Measurements from ENCODE around the gene TNK2. TPM values are rescaled to one million over a fixed set of nuclear protein-coding genes. Genes with fewer than 3 reads are reported as not detected.

The TNK2 gene
- total RNA-seq, 6 experiments from 2014 or later = 12.6 to 52.5 (median 25.3) TPM

DNA sequence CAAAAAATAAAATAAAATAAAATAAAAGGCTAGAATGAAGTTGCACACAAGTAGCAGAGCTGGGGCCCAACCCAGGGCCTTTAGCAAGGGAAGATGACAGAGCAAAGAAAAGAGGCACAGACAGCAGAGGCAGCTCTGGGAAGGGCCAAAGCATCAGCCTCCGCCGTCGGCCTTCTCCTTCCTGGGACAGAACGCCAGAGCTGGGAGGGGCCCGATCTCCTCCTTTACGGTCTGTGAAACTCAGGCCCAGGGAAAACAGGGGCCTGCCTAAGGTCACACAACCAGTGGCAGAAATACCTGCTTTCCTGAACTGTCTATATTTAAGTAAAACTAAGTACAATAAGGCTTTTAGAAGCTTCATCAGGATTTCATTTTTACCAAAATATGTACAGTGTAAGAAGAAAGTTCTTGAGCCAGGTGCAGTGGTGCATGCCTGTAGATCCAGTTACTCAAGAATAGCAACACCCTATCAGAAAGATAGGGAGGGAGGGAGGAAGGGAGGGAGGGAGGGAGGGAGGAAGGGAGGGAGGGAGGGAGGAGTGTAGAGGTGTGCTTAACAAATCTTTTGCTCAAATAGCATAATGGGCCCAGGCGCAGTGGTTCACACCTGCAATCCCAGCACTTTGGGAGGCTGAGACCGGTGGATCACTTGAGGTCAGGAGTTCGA is 53.6 kb downstream of the TNK2 start:
- Histone ChIP-seq H3K36me3 (no peaks in the 10 kb centered on the region), H3K4me1 (peaks cover 0 to 32% (median 12%) of the 10 kb centered on the region in 4 donors), H3K27me3 (no peaks in the 10 kb centered on the region), H3K27ac (no peak overlapping the region), H3K9me3 (no peaks in the 10 kb centered on the region), H3K4me3 (no peak overlapping the region)
- intact Hi-C loops (cut with DNase I) = loop anchor here in 1 of 2 donors (5.0 kb wide), 1 partner anchor 38 kb away; no protein-coding TSS in a partner anchor
- DNase-seq = no peak
- no peak for ATAC-seq
- 86% methylated on average over 8 of the region's 9 CpGs for WGBS (ENCODE audit: insufficient coverage, low coverage, low lambda C conversion rate, missing lambda C conversion rate)
- no peak for TF ChIP-seq POLR2A (IDR thresholded peaks at IDR 0.05)
- TF ChIP-seq, protein P1, sequence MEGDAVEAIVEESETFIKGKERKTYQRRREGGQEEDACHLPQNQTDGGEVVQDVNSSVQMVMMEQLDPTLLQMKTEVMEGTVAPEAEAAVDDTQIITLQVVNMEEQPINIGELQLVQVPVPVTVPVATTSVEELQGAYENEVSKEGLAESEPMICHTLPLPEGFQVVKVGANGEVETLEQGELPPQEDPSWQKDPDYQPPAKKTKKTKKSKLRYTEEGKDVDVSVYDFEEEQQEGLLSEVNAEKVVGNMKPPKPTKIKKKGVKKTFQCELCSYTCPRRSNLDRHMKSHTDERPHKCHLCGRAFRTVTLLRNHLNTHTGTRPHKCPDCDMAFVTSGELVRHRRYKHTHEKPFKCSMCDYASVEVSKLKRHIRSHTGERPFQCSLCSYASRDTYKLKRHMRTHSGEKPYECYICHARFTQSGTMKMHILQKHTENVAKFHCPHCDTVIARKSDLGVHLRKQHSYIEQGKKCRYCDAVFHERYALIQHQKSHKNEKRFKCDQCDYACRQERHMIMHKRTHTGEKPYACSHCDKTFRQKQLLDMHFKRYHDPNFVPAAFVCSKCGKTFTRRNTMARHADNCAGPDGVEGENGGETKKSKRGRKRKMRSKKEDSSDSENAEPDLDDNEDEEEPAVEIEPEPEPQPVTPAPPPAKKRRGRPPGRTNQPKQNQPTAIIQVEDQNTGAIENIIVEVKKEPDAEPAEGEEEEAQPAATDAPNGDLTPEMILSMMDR (IDR thresholded peaks at IDR 0.05) = no peak

DNA sequence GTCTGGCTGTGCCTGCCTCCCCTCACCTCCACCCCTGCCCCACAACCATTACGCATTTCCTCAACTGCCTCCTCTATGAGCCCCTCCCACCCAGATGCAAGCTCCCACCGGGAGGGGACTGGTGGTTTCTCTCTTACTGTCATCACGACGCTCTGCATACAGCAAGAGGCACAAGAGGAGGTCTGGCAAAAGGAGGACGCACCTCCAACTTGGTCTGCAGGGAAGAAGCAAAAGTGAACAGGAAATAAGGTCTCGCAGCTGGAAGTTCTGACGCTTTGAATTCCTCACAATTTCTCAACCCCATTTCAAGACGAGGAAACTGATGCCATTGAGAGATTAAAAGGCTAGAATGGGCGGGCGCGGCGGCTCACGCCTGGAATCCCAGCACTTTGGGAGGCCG is 54.4 kb downstream of the TNK2 start:
- intact Hi-C loops (cut with DNase I) = no loop called here
- no peaks in the 10 kb centered on the region for H3K36me3 ChIP-seq
- no peak for DNase-seq

DNA sequence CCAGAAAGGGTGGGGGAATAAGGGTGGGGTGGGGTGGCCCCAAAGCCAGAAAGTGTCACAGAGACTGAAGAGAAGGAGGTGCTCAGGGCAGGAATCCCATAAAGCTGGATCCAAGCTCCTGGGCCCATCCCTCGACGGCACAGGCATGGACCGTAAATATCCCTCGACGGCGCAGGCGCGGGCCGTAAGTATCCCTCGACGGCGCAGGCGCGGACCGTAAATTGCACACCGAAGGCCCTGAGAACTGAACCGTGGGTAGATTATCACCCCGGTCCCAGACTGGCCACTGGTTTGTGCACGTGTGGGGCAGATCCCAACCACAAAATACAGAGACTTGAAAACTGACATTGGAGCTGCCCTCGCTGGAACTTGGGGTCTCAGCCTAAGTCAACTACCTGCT is 55.3 kb downstream of the TNK2 start:
- TF ChIP-seq, protein P1 (IDR thresholded peaks at IDR 0.05) = no peak
- TF ChIP-seq POLR2A (IDR thresholded peaks at IDR 0.05) = no peak
- Histone ChIP-seq H3K9me3 (no peaks in the 10 kb centered on the region), H3K27me3 (no peaks in the 10 kb centered on the region), H3K36me3 (no peaks in the 10 kb centered on the region), H3K4me3 (no peak overlapping the region), H3K4me1 (peaks cover 0 to 23% (median 9%) of the 10 kb centered on the region in 4 donors), H3K27ac (peak overlapping the region; percentile 51 to 71 (median 66))
- intact Hi-C loops (cut with DNase I) = no loop called here
- no peak for ATAC-seq
- WGBS (ENCODE audit: insufficient coverage, low coverage, low lambda C conversion rate, missing lambda C conversion rate) = 93% methylated on average over 2 of the region's 20 CpGs
- no peak for DNase-seq

More for the DNA sequence above, 54.4 kb downstream of the TNK2 start:
- H3K9me3 ChIP-seq = no peaks in the 10 kb centered on the region
- no peak for TF ChIP-seq POLR2A (IDR thresholded peaks at IDR 0.05)
- H3K27me3 ChIP-seq = no peaks in the 10 kb centered on the region
- no peak for ATAC-seq
- no peak overlapping the region for H3K27ac ChIP-seq
- peaks cover 0 to 25% (median 11%) of the 10 kb centered on the region in 4 donors for H3K4me1 ChIP-seq
- H3K4me3 ChIP-seq = no peak overlapping the region
- 84% methylated on average over 12 of the region's 14 CpGs for WGBS (ENCODE audit: insufficient coverage, low coverage, low lambda C conversion rate, missing lambda C conversion rate)

DNA sequence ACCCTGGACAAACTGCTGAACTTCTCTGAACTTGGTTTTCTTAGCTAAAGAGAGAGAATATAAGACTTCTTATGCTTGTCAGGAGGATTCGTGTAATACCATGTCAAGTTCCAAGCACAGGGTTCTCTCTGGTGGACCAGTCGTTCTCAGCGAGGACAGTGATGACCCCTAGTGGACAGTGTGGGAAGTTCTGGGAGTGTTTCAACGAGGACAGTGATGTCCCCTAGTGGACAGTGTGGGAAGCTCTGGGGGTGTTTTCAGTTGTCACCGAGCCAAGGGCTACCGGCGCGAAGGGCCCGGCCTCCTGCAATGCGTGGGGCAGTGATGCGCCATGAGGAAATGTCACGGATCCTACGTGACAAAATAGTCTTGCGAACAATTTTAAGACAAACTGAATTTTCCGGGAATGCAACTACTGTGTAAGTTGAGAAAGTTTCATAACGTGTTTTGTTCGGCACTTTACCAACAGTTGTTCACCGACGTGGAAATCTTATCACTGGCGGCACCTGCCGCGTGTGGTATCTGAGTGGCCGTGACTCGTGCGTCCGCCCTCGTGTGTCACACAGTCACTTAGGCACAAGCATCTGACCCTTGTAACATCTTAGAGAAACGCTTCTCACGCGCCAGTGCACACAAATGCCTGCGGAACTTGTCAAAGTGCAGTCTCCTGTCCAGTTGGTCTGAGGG is 57.4 kb downstream of the TNK2 start:
- 13% methylated on average over 23 of the region's 31 CpGs for WGBS (ENCODE audit: insufficient coverage, low coverage, low lambda C conversion rate, missing lambda C conversion rate)
- H3K4me1 ChIP-seq = peaks cover 0 to 31% (median 9%) of the 10 kb centered on the region in 4 donors
- H3K4me3 ChIP-seq = peak overlapping the region in 1 of 3 donors; percentile 13
- TF ChIP-seq POLR2A (IDR thresholded peaks at IDR 0.05) = no peak
- TF ChIP-seq, protein P1 (IDR thresholded peaks at IDR 0.05) = peak; percentile 100
- ATAC-seq (peak; percentile 79 to 90 (median 85)), DNase-seq (peak; percentile 77 to 90 (median 80))
- no peaks in the 10 kb centered on the region for H3K27me3 ChIP-seq
- intact Hi-C loops (cut with DNase I) = no loop called here
- no peaks in the 10 kb centered on the region for H3K9me3 ChIP-seq
- H3K27ac ChIP-seq = peak overlapping the region in 2 of 3 donors; percentile 66 to 71
- no peaks in the 10 kb centered on the region for H3K36me3 ChIP-seq
